Activated naive CD4-positive, alpha-beta T cell treated with anti-CD3 and anti-CD28 coated beads, Interleukin-2, amount 50 U/mL, for 24 hours (primary cell): Measurements from ENCODE around the gene R3HCC1L.
"Not testable (repeated sequence)": the region's sequence is repeated elsewhere in the genome, so short reads cannot be mapped to it uniquely, and the experiment has no call there.

Source experiments
- H3K27ac Mint-ChIP-seq: one replicate; pipeline ENCODE4 v1.8.0; 2021; ENCODE audit warnings: mild to moderate bottlenecking, mixed read lengths
- H3K27me3 Mint-ChIP-seq: one replicate; pipeline ENCODE4 v1.8.0; 2021; ENCODE audit warnings: mixed read lengths
- H3K36me3 Mint-ChIP-seq: one replicate; pipeline ENCODE4 v1.8.0; 2021; ENCODE audit warnings: mixed read lengths
- H3K4me1 Mint-ChIP-seq: one replicate; pipeline ENCODE4 v1.8.0; 2021; ENCODE audit warnings: mixed read lengths
- H3K4me3 Mint-ChIP-seq: one replicate; pipeline ENCODE4 v1.8.0; 2021; ENCODE audit warnings: mild to moderate bottlenecking, mixed read lengths
- H3K9me3 Mint-ChIP-seq: one replicate; pipeline ENCODE4 v1.8.0; 2021; ENCODE audit warnings: mixed read lengths

R3HCC1L gene

DNA sequence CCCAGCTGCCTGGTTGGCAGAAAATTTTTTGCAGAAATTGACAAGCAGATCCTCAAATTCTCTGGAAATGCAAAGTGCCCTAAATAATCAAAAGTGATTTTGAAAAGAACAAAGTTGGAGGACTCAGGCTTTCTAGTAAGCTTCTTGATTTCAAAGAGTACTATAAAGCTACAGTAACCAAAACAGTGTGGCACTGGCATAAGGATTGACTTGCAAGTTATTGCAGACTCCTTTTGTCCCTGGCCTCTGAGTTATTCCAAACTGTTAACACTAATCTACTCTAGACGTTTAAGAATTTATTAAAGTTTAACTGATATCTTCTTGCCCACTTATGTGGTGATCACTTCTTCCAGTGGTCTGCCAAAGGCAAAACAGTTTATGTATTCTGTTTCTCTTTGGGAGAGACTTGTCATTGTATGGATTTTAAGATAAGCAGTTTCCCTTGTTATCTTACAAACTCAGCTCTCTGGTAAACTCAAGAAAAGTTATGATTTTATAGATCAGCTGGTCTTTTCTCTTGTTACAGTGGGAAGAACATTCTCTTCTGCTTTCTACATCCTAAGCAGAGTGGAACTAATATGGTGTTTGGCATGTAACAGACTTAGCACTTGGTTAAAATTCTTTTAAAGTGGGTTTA is 92.2 kb downstream of the R3HCC1L start:
- Mint-ChIP-seq H3K9me3 (no peaks in the 10 kb centered on the region), H3K27ac (no peak overlapping the region), H3K27me3 (no peaks in the 10 kb centered on the region), H3K36me3 (peaks cover 34% of the 10 kb centered on the region), H3K4me1 (peaks cover 33% of the 10 kb centered on the region), H3K4me3 (no peak overlapping the region)

DNA sequence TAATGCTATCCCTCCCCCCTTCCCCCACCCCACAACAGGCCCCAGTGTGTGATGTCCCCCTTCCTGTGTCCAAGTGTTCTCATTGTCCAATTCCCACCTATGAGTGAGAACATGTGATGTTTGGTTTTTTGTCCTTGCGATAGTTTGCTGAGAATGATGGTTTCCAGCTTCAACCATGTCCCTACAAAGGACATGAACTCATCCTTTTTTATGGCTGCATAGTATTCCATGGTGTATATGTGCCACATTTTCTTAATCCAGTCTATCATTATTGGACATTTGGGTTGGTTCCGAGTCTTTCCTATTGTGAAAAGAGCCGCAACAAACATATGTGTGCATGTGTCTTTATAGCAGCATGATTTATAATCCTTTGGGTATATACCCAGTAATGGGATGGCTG is 93.3 kb downstream of the R3HCC1L start:
- Mint-ChIP-seq H3K4me1 (peaks cover 33% of the 10 kb centered on the region), H3K36me3 (peaks cover 36% of the 10 kb centered on the region)
- not testable (repeated sequence) for H3K4me3 Mint-ChIP-seq, H3K27ac Mint-ChIP-seq, H3K27me3 Mint-ChIP-seq, H3K9me3 Mint-ChIP-seq

DNA sequence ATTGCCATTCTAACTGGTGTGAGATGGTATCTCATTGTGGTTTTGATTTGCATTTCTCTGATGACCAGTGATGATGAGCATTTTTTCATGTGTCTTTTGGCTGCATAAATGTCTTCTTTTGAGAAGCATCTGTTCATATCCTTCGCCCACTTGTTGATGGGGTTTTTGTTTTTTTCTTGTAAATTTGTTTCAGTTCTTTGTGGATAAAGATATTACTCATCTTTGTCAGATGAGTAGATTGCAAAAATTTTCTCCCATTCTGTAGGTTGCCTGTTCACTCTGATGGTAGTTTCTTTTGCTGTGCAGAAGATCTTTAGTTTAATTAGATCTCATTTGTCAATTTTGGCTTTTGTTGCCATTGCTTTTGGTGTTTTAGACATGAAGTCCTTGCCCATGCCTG is 93.8 kb downstream of the R3HCC1L start:
- not testable (repeated sequence) for H3K9me3 Mint-ChIP-seq, H3K27me3 Mint-ChIP-seq, H3K27ac Mint-ChIP-seq, H3K4me3 Mint-ChIP-seq
- peaks cover 36% of the 10 kb centered on the region for H3K36me3 Mint-ChIP-seq
- peaks cover 32% of the 10 kb centered on the region for H3K4me1 Mint-ChIP-seq

DNA sequence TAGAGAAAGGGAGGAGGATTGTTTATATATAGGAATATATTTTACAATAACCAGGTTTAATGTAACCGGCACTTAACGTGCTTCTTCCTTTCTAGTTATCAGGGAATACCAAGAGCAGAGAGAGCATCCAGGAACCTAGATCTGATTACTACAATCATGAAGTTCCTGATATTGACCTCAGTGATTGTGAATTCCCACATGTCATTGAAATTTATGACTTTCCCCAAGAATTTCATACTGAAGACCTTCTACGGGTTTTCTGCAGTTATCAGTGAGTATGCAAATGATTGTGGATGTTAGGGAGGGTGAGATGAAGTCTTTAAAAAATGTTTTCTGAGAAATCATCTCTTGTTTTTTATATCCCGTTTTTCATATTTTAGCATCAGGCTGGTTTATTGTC is 97.0 kb downstream of the R3HCC1L start:
- H3K36me3 Mint-ChIP-seq: peaks cover 35% of the 10 kb centered on the region

DNA sequence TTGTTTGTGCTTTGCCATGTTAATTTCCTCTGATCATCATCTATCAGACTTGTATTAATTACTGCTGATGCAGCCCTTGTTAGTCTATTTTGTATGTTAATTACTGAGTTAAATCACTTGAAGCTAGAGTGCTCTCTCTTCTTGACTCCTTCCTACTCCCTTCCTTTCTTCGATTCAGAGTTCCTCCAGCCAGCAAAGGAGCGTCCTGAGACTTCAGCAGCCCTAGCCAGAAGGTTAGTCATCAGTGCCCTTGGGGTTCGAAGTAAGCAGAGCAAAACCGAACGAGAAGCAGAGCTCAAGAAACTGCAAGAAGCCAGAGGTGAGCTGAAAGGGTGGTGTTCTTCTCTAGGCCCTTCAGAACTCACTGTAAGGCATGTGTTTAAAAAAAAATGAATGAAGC is 101.4 kb downstream of the R3HCC1L start:
- no peak overlapping the region for H3K4me3 Mint-ChIP-seq

More for the DNA sequence above, 97.0 kb downstream of the R3HCC1L start:
- no peak overlapping the region for H3K4me3 Mint-ChIP-seq
- H3K4me1 Mint-ChIP-seq: peaks cover 19% of the 10 kb centered on the region
- H3K9me3 Mint-ChIP-seq: no peaks in the 10 kb centered on the region
- no peak overlapping the region for H3K27ac Mint-ChIP-seq
- no peaks in the 10 kb centered on the region for H3K27me3 Mint-ChIP-seq

DNA sequence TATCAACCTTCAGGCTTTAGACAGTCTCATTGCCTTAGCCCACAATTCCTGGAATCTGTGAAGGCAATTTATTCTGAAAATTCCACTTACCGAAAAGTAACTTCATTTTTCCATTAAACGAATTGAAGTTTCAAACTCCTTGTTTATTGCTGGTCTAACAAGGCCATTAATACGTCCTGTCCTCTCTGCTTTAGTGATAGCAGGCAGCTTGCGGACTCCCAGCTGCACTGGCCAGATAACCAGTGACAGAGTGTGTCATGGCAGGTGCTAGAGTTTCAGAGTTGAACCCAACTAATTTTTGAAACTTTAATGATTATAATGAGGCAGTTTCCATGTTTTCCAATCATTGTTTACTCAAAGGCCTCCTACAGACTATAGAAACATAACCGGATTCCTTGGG is 102.4 kb downstream of the R3HCC1L start:
- Mint-ChIP-seq H3K27ac (no peak overlapping the region), H3K9me3 (no peaks in the 10 kb centered on the region), H3K4me1 (peaks cover 5% of the 10 kb centered on the region), H3K27me3 (no peaks in the 10 kb centered on the region), H3K4me3 (no peak overlapping the region), H3K36me3 (peaks cover 18% of the 10 kb centered on the region)

More for the DNA sequence above, 101.4 kb downstream of the R3HCC1L start:
- H3K36me3 Mint-ChIP-seq: peaks cover 19% of the 10 kb centered on the region
- H3K9me3 Mint-ChIP-seq: no peaks in the 10 kb centered on the region
- no peaks in the 10 kb centered on the region for H3K27me3 Mint-ChIP-seq
- peaks cover 5% of the 10 kb centered on the region for H3K4me1 Mint-ChIP-seq
- no peak overlapping the region for H3K27ac Mint-ChIP-seq

DNA sequence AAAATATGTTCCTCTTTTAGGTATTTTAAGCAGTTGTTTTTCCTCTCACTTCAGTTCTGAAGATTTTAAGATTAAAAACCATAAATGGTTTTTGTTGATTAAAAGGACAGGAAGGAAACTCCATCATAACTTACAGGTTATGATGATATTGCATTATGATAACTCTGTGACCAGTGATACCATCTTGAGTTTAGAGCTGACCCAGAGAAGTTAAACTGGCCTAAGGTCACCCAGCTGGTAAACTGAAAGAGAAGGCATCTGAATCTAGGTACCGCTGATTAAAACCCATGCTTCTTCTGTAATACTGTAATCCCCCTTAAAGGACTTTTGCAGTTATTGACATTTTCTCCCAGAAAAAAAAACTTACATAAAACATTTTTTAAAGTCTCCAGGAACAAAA is 103.9 kb downstream of the R3HCC1L start:
- no peaks in the 10 kb centered on the region for H3K9me3 Mint-ChIP-seq
- H3K4me1 Mint-ChIP-seq: peaks cover 5% of the 10 kb centered on the region
- H3K27me3 Mint-ChIP-seq: no peaks in the 10 kb centered on the region
- no peak overlapping the region for H3K4me3 Mint-ChIP-seq
- peaks cover 17% of the 10 kb centered on the region for H3K36me3 Mint-ChIP-seq
- no peak overlapping the region for H3K27ac Mint-ChIP-seq

DNA sequence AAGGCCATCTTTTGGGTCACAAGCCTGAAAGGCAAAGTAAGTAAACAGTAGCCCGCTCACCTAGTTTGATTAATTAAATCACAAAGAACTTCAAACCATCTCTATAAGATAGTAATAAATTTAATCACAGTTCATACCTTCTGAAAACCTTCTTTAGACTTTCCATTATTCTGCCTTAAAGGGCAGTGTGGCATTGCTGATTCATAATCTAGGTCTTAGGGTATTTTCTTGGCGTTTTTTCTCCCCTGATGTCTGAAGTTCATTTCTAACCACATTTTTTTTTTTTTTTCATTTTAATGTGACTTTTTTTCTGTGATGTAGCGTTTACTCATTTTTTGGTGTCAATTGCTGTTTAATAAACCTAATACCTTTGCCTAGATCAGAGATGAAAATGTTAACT is 106.1 kb downstream of the R3HCC1L start:
- H3K36me3 Mint-ChIP-seq: peaks cover 15% of the 10 kb centered on the region
- H3K9me3 Mint-ChIP-seq: no peaks in the 10 kb centered on the region

DNA sequence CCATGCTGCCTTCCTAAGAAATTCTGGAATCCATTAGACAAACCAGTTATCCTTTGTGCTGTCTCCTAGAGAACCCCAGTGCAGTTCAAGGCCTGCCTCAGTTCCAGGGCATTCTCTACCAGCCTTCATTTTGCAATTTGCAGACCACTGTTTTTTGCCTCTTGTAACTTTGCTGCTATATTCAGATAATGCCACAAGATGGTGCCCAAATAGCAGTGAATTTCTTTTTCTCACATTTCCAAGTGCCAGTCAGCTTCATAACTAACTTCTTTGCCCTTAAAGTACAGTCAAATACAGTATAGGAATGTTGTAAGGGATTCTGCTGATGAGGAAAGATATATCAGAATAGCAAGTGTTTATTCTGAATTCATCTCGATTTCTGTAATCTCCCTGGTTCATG is 108.4 kb downstream of the R3HCC1L start:
- Mint-ChIP-seq H3K27ac (no peak overlapping the region), H3K36me3 (peaks cover 13% of the 10 kb centered on the region), H3K4me3 (no peak overlapping the region), H3K9me3 (no peaks in the 10 kb centered on the region), H3K27me3 (no peaks in the 10 kb centered on the region), H3K4me1 (peaks cover 7% of the 10 kb centered on the region)

More for the DNA sequence above, 106.1 kb downstream of the R3HCC1L start:
- Mint-ChIP-seq H3K27ac (no peak overlapping the region), H3K4me3 (no peak overlapping the region), H3K4me1 (peaks cover 5% of the 10 kb centered on the region), H3K27me3 (no peaks in the 10 kb centered on the region)

DNA sequence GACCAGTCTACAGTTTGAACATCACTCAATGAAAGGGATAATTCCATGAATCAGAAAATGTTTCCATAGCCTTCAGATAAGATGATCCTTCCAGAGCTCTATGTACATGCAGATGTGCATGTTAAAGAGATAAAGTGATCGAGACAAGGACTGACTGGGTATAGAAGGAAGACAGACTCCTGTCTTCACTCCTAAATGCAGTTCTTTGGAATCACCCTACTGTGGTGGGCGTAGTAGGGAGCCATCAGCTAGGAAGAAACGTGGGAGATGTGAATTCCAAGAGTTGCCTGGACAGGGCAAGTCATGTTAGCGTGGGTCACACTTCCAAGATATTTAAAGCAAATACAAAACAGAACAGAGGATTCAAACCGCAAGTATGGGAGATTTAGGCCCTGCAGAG is 109.7 kb downstream of the R3HCC1L start:
- Mint-ChIP-seq H3K36me3 (peaks cover 13% of the 10 kb centered on the region), H3K27ac (no peak overlapping the region), H3K9me3 (no peaks in the 10 kb centered on the region), H3K27me3 (no peaks in the 10 kb centered on the region), H3K4me1 (peaks cover 6% of the 10 kb centered on the region), H3K4me3 (no peak overlapping the region)

DNA sequence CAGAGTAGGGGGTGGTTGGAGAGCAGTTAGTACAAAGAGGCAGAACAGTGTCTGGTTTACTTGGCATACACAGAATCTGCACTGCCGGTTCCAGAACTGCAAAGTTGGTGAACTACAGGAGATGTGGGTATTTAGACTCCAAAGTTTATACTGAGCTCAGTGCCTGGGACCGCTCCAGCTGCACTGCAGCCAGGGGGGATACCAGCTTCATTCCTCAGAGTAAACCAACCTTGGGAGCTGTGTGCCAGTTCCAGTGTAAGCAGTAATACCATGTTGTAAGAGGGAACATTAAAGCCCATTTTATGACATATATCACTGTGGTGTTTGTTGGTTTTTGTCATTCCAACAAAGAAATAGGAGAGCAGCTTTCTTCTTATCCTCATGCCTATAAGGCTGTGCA is 110.1 kb downstream of the R3HCC1L start:
- Mint-ChIP-seq H3K27me3 (no peaks in the 10 kb centered on the region), H3K27ac (no peak overlapping the region), H3K9me3 (no peaks in the 10 kb centered on the region), H3K36me3 (peaks cover 13% of the 10 kb centered on the region), H3K4me3 (no peak overlapping the region), H3K4me1 (peaks cover 6% of the 10 kb centered on the region)

DNA sequence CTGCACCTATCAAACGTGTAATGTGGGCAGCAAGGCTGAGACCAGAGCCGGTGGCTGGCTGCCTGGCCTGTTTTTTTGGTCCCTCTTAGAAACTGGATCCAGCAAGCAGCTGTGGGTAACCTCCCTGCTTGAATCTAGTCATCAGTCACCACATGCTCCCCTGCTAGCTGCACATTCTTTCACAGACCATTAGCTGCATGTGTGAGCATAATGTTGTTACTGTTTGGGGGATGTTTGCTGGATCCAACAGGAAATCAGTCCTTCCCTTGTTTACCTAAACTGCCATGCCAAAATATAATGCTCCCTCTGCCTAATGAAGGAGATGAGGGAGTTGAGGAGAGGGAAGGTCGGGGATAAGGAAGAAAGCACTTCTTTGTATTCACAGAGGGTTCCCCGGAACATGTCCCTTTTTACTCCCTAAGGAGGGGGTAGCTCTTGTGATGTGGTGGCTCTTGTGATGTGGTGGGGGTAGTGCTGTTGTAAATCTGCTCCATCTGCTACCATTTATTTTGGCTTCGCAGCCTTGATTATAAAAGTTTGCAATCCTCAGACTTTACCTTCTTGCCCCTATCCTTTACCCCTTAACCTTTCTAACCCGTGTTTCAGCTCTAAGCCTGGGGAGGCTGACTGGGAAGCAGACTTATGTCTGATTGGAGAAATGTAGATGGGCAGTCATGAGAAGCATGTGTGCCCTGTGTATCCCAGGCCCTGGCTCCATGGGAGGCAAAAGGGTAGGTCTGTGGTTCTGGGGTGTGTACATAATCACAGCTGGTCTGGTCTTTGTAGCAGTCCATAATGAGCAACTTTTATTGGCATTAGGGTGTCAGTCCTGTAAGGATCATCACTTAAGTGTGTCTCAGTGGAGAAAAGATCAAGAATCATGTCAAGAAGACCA is 112.7 kb downstream of the R3HCC1L start:
- Mint-ChIP-seq H3K27me3 (no peaks in the 10 kb centered on the region), H3K9me3 (no peaks in the 10 kb centered on the region), H3K4me3 (no peak overlapping the region), H3K27ac (no peak overlapping the region), H3K36me3 (peaks cover 19% of the 10 kb centered on the region), H3K4me1 (peaks cover 6% of the 10 kb centered on the region)

DNA sequence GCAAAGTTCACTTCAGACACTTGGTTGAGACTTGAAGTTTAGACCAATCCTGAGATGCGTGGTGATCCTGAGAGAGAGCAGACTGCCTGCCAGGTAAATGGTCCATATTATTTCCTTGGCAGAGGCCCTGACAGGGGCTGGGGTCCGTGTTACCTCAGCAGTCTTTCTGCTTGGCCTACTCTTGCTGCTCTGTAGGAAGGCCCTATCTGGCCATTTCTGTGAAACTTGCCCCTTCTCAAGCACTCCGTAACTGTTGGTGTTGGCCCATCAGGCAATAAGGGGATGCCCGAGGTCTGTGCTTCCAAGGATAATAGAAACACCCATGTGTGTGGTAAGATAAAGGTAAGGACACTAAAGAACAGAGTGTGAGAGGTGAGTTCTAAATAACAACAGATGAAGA is 113.6 kb downstream of the R3HCC1L start:
- Mint-ChIP-seq H3K4me1 (peaks cover 6% of the 10 kb centered on the region), H3K27ac (no peak overlapping the region), H3K27me3 (no peaks in the 10 kb centered on the region), H3K9me3 (no peaks in the 10 kb centered on the region), H3K36me3 (peaks cover 19% of the 10 kb centered on the region), H3K4me3 (no peak overlapping the region)

DNA sequence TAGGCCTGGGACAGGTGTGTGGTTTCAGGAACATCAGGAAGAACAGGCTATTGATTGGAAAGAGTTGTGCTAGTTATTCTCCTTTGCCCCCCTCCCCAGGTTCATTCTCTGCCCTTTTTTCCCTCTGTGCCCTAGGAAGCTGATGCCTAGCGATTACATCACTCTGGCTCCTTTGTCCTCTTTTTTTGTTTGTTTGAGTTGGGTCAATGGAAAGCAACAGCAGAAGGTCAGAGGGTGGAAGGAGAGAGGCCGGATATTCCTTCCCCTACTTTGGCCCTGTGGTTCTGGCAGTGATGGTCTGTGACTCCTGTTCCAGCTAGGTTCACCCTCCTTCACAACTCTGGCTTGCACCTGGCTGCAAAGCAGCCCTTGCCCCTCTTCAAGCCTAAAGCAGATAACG is 114.7 kb downstream of the R3HCC1L start:
- peaks cover 18% of the 10 kb centered on the region for H3K36me3 Mint-ChIP-seq
- H3K27ac Mint-ChIP-seq: no peak overlapping the region
- H3K9me3 Mint-ChIP-seq: no peaks in the 10 kb centered on the region
- H3K4me3 Mint-ChIP-seq: no peak overlapping the region
- H3K4me1 Mint-ChIP-seq: peaks cover 6% of the 10 kb centered on the region
- no peaks in the 10 kb centered on the region for H3K27me3 Mint-ChIP-seq

DNA sequence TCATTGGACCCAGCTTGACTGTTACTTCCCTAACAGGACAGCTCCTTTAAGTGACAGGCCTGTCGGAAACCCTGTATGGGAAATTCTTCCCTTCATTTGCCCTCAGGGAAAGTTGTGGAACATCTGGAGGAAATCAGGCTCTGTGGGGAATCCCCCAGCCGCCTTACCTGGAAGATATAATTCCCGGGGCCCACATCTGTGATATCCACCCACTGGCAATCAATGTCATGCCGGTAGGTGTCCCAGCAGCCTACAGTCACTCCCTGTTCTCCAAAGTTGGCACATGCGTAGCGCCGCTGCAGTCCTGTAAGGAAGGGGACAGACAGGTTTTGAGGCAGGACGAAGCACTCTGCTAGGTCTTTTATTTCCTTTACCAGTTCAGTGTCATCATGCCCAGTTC is 116.9 kb downstream of the R3HCC1L start:
- H3K4me1 Mint-ChIP-seq: no peaks in the 10 kb centered on the region
- no peak overlapping the region for H3K27ac Mint-ChIP-seq
- H3K27me3 Mint-ChIP-seq: no peaks in the 10 kb centered on the region
- H3K4me3 Mint-ChIP-seq: no peak overlapping the region
- H3K36me3 Mint-ChIP-seq: peaks cover 17% of the 10 kb centered on the region
- H3K9me3 Mint-ChIP-seq: no peaks in the 10 kb centered on the region

DNA sequence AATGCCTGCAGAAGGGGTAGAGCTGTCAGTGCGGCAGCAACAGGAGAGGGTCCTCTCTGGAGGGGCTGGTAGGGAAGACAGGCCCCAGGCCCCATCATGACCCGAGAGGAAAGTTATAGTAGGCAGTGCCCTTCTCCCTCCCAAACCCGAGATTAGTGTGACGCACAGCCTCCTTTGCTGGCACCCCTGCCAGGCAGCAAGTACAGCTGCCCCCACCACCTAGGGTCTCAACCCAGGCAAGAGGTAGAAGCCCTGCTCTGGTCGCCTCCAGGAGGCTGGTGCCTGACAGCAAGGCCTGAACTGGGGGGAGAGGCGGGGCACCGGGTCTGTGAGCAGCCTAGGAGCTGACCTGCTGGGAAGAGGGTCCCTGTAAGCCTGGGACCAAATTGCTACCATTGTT is 118.0 kb downstream of the R3HCC1L start:
- H3K4me1 Mint-ChIP-seq: no peaks in the 10 kb centered on the region
- no peaks in the 10 kb centered on the region for H3K27me3 Mint-ChIP-seq
- H3K9me3 Mint-ChIP-seq: no peaks in the 10 kb centered on the region
- peaks cover 15% of the 10 kb centered on the region for H3K36me3 Mint-ChIP-seq
- H3K4me3 Mint-ChIP-seq: no peak overlapping the region
- no peak overlapping the region for H3K27ac Mint-ChIP-seq
